Peyer's patch (tissue), 4 donors: ENCODE results near the gene ENOX2. TPM values are rescaled to one million over a fixed set of nuclear protein-coding genes. Genes with fewer than 3 reads are reported as not detected.

Experiments
- DNase-seq, 3 donors: peaks; one replicate each; pipeline ENCODE4 v3.0.0-alpha.2; 2017 to 2019
- H3K27ac ChIP-seq, 4 donors: fragments of 200-600 bp; sonication (generic); one replicate each; pipeline ENCODE4 v1.5.1; 2016 to 2019
- H3K27me3 ChIP-seq, 2 donors: fragments of 200-600 bp; sonication (generic); one replicate each; pipeline ENCODE4 v1.5.1; 2019
- H3K36me3 ChIP-seq, 3 donors: fragments of 200-600 bp; sonication (generic); one replicate each; pipeline ENCODE4 v1.5.1; 2016 to 2019
- H3K4me1 ChIP-seq, 4 donors: fragments of 200-600 bp; sonication (generic); one replicate each; pipeline ENCODE4 v1.5.1; 2016 to 2019
- H3K4me3 ChIP-seq, 4 donors: fragments of 200-600 bp; sonication (generic); 1 replicate in 3 of 4; 2 replicates in 1 of 4; pipeline ENCODE4 v1.5.1; 2016 to 2019; ENCODE audit warnings: mild to moderate bottlenecking in 1 of 4
- H3K9me3 ChIP-seq, 4 donors: fragments of 200-600 bp; sonication (generic); one replicate each; pipeline ENCODE4 v1.5.1; 2016 to 2019; ENCODE audit warnings: mild to moderate bottlenecking in 1 of 4
- CTCF ChIP-seq, 6 experiments: fragments of 450-650 bp in 4 of 6; fragments of 200-600 bp in 2 of 6; sonication (generic) in 1 of 6; IDR thresholded peaks; one replicate each; pipeline ENCODE4 v1.5.1; 2017 to 2019; ENCODE audit warnings: antibody characterized with exemption in 6 of 6, mild to moderate bottlenecking in 3 of 6, moderate library complexity in 1 of 6
- POLR2A ChIP-seq, 2 donors: fragments of 450-650 bp; IDR thresholded peaks; one replicate each; pipeline ENCODE4 v1.5.1; 2017; ENCODE audit warnings: antibody characterized with exemption in 2 of 2, mild to moderate bottlenecking in 2 of 2, moderate library complexity in 2 of 2
- total RNA-seq, 4 donors: library from RNA; depleted of rRNA; stranded (reverse); fragments of >200 nt; gene quantifications; one replicate each; pipeline ENCODE4 v1.1.0, GENCODE V29; 2016

The ENOX2 gene
- total RNA-seq, 4 donors from 2014 or later: 4.7 to 12.4 (median 9.8) TPM

GRCh38 chrX:130645955-130646583 lies 256.9 kb downstream of the ENOX2 start:
- H3K4me3 ChIP-seq: no peak overlapping the region
- DNase-seq: no peak
- no peaks in the 10 kb centered on the region for H3K4me1 ChIP-seq
- no peaks in the 10 kb centered on the region for H3K27me3 ChIP-seq
- no peak overlapping the region for H3K27ac ChIP-seq
- TF ChIP-seq POLR2A (IDR thresholded peaks at IDR 0.05) (no peak), CTCF (IDR thresholded peaks at IDR 0.05) (no peak)
- H3K9me3 ChIP-seq: no peaks in the 10 kb centered on the region
- no peaks in the 10 kb centered on the region for H3K36me3 ChIP-seq

GRCh38 chrX:130637591-130637990 lies 265.4 kb downstream of the ENOX2 start:
- Histone ChIP-seq H3K36me3 (no peaks in the 10 kb centered on the region), H3K4me1 (no peaks in the 10 kb centered on the region), H3K9me3 (no peaks in the 10 kb centered on the region), H3K27ac (no peak overlapping the region), H3K4me3 (no peak overlapping the region), H3K27me3 (no peaks in the 10 kb centered on the region)
- no peak for DNase-seq
- no peak for TF ChIP-seq CTCF (IDR thresholded peaks at IDR 0.05)
- no peak for TF ChIP-seq POLR2A (IDR thresholded peaks at IDR 0.05)

DNA sequence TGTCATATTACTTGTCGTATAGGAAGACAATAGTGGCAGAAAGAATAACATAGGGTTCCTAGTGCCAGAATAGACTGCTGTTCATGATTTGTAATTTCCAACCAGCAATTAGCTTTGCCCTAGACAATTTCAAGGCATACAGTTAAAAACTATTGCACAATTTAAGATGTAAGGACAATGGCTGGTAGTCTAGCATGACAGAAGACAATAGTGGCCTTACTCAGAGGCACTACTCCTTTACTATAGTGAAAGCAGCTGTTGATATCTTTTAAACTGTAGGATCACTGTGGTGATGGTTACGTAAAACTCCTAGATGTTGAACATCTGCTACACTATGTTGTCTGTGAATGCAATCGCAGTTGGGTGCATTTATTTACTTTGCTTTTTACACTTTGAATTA lies 266.7 kb downstream of the ENOX2 start:
- no peak for DNase-seq
- TF ChIP-seq CTCF (IDR thresholded peaks at IDR 0.05) (no peak), POLR2A (IDR thresholded peaks at IDR 0.05) (no peak)

GRCh38 chrX:130631011-130631410 lies 272.0 kb downstream of the ENOX2 start:
- Histone ChIP-seq H3K36me3 (no peaks in the 10 kb centered on the region), H3K4me3 (no peak overlapping the region), H3K27ac (no peak overlapping the region), H3K9me3 (no peaks in the 10 kb centered on the region), H3K27me3 (no peaks in the 10 kb centered on the region), H3K4me1 (no peaks in the 10 kb centered on the region)
- DNase-seq: no peak
- TF ChIP-seq CTCF (IDR thresholded peaks at IDR 0.05) (no peak), POLR2A (IDR thresholded peaks at IDR 0.05) (no peak)

More for the DNA sequence above, 266.7 kb downstream of the ENOX2 start:
- H3K36me3 ChIP-seq: no peaks in the 10 kb centered on the region
- H3K4me3 ChIP-seq: no peak overlapping the region
- H3K9me3 ChIP-seq: no peaks in the 10 kb centered on the region
- no peak overlapping the region for H3K27ac ChIP-seq
- no peaks in the 10 kb centered on the region for H3K27me3 ChIP-seq
- H3K4me1 ChIP-seq: no peaks in the 10 kb centered on the region

DNA sequence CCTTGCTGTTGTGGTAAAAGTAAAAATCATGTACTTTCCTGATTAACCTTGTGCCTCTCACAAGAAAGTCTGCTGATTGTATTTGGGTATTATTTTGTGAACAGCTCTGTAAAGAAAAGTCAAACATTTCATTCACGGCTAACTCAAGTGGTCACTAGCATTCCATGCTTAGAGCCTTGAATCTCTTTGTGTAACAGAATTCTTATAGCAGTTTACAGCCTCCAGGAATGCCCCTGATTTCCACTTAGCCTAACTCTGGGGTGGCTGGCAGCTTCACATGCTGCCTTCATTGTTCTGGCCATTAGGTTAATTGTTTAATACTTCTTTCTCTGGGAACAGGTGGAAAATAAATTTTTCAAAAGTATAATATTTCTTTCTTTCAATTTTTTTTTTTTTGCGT lies 274.5 kb downstream of the ENOX2 start:
- no peak overlapping the region for H3K4me3 ChIP-seq
- TF ChIP-seq POLR2A (IDR thresholded peaks at IDR 0.05) (no peak), CTCF (IDR thresholded peaks at IDR 0.05) (no peak)
- no peak overlapping the region for H3K27ac ChIP-seq
- no peaks in the 10 kb centered on the region for H3K9me3 ChIP-seq
- H3K36me3 ChIP-seq: no peaks in the 10 kb centered on the region
- H3K4me1 ChIP-seq: no peaks in the 10 kb centered on the region
- DNase-seq: no peak
- no peaks in the 10 kb centered on the region for H3K27me3 ChIP-seq

DNA sequence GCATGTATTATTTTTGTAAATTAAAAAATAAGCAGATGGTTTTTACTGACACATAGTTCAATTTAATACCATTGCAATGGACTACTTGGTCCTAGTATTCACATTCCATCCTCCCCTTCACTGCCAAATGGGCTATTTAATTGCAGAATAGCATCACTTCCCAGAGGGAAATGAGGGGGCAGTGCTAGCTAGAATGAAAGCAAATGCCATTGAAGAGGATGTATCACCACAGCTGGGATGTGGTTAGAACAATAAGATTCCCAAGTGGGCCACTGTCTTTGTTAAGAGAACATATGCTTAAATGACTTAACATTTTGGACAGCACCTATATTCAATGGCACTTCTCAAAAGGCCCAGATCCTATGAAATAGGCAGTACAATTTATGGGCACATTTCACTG lies 276.5 kb downstream of the ENOX2 start:
- no peak overlapping the region for H3K27ac ChIP-seq
- H3K9me3 ChIP-seq: no peaks in the 10 kb centered on the region
- no peak for TF ChIP-seq CTCF (IDR thresholded peaks at IDR 0.05)
- no peak for TF ChIP-seq POLR2A (IDR thresholded peaks at IDR 0.05)

More for the DNA sequence above, 276.5 kb downstream of the ENOX2 start:
- no peak overlapping the region for H3K4me3 ChIP-seq
- no peaks in the 10 kb centered on the region for H3K27me3 ChIP-seq
- no peak for DNase-seq
- no peaks in the 10 kb centered on the region for H3K36me3 ChIP-seq
- no peaks in the 10 kb centered on the region for H3K4me1 ChIP-seq
